Measurements from ENCODE around the gene UTP15. TPM values are rescaled to one million over a fixed set of nuclear protein-coding genes. Genes with fewer than 3 reads are reported as not detected.

Gene UTP15
- total RNA-seq, 1 donor from 2014 or later = 11.3 TPM

DNA sequence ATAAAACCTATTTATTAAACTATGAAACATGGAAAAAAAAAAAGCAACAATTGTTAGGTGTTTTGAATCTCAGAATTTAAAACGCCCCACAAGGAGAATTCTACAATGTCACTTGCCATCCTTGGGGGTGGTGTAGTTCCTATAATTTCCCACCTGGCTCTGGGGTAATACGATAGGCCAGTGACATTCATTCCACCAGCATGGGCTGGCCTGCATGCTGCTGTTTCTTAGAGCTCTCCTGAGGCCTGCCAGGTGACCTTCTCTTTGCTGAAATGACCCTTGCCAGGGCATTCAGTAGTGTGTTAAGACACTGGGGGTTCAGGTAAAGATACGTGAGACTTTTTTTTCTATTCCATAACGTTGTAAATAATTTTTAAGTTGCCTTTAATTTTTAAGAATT is 50.4 kb downstream of the UTP15 start:
- DNase-seq (no peak), ATAC-seq (no peak)
- intact Hi-C loops (cut with micrococcal nuclease) = no loop called here

DNA sequence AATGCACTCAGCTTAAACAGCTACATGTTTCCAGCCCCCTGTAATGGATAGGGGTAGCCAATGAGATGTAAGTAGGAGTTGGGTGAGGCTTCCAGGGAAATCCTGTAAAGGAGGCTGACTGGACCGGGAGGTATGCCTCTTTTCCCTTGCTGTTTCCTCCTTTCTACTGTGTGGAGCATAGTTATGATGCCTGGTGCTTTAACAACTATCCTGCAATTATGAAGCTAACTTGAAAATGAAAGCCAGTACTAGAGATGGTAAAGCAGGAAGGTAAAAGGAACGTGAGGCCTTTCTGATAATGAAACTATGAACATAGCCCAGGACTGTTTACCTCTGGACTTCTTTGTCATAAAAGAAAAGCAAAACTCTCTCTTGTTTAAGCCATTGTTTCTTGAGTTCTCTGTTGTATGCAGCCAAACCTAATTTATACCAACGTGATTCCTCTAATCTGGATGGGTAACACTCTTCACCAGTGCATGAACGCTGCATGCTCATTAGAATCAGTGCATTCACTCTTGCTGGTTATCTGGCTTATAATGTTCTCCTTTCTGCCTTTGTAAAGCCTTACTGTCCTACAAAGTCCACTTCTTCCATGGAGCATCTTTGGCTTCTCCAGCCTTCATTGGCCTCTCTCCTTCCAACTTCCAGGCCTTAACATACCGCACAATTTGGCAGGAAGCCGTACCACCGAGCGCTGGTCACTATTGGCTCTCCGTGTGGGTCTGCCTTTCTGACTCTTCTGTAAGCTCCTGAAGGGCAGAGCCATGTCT is 52.2 kb downstream of the UTP15 start:
- intact Hi-C loops (cut with micrococcal nuclease) = no loop called here
- no peak for ATAC-seq

DNA sequence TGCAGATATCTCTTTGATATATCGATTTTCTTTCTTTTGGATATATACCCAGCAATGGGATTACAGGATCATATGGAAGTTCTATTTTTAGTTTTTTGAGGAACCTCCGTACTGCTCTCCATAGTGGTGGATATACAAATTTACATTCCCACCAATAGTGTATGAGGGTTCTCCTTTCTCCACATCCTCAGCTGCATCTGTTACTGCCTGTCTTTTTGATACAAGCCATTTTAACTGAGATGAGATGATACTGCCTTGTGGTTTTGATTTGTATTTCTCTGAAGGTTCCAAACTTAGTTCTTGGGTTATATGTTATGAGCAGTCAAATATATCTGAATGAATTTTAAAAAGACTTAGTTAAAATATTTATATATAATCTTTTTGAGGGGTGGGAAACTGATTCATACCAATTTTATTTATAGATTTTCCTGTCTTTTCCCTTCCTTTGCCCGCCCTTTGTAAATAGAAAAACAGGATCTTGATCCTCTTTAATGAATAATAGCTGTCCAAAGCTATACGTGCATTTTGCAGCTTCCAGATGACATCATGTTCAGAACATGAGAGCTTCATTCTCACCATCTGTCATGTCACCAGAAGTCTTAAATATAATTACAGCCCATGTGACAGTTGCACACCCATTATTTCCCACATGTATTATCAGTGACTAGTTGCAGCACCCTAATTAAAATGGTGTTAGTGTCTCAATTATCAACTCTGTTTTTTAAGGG is 54.2 kb downstream of the UTP15 start:
- ATAC-seq = no peak
- intact Hi-C loops (cut with micrococcal nuclease) = no loop called here
- DNase-seq = no peak

More for the DNA sequence above, 52.2 kb downstream of the UTP15 start:
- no peak for DNase-seq

DNA sequence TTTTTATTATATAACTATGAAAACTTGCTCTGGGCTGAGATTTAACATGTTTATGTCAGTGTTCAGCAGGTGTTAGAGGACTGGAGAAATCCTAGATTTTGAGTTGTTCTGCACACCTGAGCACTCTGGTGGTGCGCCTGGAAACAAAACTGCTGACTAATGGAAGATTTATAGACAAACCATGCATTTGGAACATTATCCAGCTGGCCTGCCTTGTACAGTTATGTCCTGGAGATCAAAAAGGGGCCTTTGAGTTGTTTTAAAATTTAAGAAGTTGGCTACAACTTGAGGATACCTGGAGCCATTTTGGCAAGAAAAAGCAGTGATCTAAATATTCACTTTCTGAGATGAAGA is 54.8 kb downstream of the UTP15 start:
- no peak for ATAC-seq
- intact Hi-C loops (cut with micrococcal nuclease) = no loop called here
- DNase-seq = no peak

DNA sequence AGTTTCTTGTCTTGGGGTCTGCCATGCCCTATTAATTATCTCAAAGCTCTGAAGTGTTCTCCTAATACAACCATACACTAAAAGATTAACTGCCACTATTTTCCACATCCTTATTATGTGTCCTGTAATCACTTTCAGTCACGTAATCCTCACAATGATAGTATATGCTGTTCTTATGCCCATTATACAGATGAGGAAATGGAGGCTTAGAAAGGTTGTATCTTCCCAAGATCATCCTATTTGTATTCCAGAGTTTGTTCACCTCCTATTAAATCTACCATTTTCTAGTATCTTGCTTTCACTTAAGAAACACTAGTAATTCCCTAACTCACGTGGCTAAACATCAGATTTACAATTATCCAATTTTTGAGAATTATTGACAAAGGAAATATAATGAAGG is 57.5 kb downstream of the UTP15 start:
- ATAC-seq (no peak), DNase-seq (no peak)
- intact Hi-C loops (cut with micrococcal nuclease) = no loop called here

DNA sequence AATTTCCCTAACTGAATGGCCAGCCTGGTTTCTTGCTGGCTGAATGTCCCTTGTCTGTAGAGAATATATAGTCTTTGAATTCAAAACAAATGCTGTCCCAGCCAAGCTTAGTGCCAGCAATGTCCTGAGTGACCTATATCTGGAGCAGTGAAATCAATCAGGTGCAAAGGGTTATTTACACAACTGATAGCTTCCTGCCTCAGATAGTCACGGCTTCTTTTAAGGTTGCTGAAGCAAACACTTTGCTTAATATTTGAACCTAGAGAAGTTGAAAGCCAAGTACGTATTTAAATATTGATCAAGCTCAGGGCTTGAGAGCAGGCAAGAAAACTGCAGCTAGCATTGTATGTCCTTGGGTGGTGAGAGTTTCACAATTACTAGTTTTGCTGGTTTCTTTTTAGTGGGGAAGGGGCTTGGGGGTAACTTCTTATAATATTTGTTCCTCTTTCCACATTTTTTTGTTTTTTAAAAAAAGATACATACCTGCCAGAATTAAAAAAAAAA is 58.4 kb downstream of the UTP15 start:
- intact Hi-C loops (cut with micrococcal nuclease) = no loop called here
- ATAC-seq (no peak), DNase-seq (no peak)

DNA sequence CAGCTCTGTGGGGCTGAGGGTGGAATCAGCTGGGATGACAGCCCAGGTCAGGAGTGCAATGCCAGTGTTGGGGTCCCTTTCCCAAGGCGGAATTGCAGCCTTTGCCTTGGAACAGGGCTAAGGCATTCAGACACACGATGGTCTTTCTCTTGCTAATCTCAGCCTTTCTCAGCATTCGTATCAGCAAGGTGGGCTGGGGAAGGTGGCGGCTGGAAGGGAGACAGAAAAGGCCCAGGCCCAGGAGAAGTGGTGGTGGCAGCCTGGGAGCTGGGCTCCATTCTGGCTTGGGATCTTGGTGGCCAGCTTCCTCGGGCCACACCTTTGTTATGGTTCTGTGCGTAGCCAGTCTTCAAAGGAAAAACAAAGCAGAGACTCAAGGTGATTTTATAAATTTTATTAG is 59.3 kb downstream of the UTP15 start:
- DNase-seq (no peak), ATAC-seq (no peak)
- intact Hi-C loops (cut with micrococcal nuclease) = no loop called here

DNA sequence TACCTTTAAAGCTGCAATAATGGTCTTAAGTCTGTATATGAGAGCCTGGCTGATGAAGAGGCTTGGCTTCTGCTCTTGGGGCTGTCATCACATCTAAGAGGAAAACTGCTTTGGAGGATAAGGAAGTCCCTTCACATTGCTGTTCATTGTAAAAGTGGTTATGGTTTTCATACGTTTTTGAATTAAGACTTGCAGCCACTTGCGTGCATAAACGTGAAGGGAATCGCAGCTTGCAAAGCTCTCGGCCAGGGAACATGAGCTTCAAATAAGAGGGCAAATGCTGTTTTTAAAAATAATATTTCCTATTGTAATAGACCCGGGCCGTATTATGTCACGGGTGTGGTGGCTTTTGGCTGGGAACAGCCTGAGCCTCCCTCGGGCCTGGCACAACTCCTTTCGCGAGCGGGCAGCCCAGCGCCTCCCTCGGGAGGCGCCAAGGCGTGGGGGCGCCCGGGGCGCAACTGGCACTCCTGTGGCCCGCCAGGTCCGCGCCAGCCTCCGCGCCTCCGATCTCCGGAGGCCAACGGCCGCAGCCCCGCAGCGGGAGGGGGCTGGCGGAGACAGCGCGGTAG is 59.9 kb downstream of the UTP15 start:
- DNase-seq (no peak), ATAC-seq (peak; percentile 68)
- intact Hi-C loops (cut with micrococcal nuclease) = no loop called here

DNA sequence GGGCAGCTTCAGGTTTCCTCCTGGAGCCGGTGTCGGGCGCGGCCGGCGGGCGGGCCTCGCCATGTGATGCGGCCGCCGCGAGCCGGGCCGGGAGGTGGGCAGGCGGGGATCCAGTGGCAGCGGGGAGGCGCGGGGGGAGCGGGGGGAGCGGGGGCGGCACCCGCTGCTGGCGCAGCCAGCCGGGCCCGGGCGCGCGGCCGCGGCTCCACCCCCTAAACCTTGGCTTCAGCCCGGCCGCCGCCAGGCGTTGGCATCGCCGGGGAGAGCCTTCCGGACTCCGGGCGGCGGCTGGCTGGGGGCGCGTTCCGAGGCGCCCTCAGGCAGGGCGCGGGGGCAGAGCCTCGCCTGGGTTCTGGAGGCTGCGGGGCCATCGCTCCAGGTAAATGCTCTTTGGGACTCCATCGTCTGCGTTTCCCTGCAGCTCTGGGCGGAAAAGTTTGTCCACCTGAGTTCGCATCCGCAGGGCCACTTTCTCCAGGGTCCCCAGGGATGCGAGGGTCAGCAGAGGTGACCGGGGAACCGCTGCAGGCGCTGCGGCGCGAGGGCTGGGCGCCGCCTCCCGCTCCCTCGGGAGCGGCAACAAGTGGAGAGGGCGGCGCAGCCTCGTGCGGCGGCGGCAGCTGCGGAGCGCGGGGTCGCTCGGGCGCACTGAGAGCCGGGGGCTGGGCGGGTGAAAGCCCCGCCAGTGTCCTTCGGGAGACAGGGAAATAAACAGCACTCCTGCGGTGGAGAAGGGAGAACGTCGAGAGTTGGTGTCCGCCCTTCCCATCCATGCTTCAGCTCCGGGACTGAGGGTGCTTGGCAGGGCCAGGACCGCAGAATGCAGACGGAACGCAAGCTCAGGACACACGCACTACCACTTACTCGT is 60.6 kb downstream of the UTP15 start, which contains the start of gene ARHGEF28:
Gene ARHGEF28, plus strand, starts transcription at position 253 of the 868 bp plus-strand sequence. CDS start 58,656 bp downstream, outside the sequence.
- DNase-seq (peak; percentile 77), ATAC-seq (peak; percentile 97)
- intact Hi-C loops (cut with micrococcal nuclease) = no loop called here

DNA sequence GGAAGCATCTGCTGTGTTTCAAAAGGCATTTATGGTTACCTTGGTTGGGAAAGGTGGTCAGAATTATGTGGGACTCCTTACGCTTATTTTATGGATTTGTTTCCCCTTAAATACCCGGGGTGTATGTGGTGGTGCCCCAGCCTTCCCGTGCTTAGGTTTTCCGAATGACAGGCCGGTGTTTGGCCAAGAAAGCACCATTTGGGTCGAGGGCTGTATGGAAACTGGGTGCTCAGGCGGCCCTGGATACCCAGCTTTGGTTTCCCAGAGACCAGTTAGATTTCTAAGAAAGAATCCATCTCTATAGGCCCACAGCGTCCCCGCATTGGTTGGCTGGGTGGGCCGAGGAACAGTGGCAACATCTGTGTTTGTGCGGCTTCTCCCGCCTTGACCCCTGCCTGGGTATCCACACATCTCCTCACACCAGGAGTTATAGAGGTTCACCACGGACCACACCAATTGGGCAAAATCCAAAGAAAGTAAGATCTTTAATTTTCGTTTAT is 61.3 kb downstream of the UTP15 start:
- no peak for ATAC-seq
- DNase-seq = no peak
- intact Hi-C loops (cut with micrococcal nuclease) = no loop called here

DNA sequence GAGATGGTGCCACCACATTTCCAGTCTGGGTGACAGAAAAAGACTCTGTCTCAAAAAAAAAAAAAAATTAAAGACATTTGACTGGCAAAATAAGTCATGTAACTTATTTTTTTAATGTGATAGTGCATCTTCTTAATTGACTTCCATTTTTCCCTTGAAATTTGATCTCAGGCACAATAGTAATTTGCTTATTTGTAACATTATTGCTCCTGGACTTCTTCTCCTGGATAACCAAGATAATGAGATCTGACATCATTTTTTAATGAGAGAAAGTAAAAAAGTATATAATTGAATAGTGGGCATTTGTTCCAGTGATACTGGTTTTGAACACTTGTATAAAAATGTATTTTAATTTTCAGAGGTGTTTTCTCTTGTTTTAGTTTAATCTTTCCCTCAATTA is 63.9 kb downstream of the UTP15 start:
- intact Hi-C loops (cut with micrococcal nuclease) = no loop called here
- no peak for ATAC-seq

DNA sequence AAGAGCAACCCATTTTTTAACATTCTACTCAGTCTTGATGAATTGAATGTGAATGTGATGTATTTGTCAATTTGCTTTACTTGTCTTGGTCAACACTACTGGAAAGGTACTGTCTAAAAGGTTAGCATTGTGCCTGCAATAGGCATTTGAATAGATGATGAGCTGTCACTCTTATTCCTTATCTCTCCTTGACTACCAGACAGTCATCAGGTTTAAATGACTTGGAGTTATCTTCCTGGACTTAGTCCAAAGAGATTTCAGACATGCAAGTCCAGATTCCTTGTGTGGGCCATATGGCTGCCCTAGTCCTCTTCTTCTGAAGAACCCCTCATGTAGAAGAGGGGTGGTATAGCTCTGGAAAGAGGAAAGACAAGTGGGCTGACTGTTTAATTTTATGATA is 65.2 kb downstream of the UTP15 start:
- no peak for DNase-seq
- intact Hi-C loops (cut with micrococcal nuclease) = no loop called here
- no peak for ATAC-seq

More for the DNA sequence above, 63.9 kb downstream of the UTP15 start:
- DNase-seq = no peak

DNA sequence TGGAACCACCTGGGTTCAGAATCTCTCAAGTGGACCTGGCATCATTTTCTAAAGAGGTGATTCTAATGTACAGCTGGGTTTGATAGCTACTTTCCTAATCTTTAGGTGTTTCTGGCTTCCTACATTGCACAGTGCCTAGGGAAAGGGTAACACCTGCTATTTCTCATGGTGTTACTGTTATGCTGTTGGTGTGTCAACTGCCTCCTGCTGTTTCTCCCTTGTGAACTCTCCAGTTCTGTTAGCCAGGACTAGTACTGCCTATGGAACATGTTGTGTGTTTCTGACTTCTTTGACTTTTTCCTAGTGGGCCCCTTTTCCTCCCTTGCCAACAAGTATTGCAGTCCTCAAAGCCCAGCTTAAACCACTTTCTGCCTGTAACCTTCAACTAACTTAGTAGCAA is 66.0 kb downstream of the UTP15 start:
- ATAC-seq (no peak), DNase-seq (no peak)
- intact Hi-C loops (cut with micrococcal nuclease) = no loop called here

Other genes starting within 250 kb of the UTP15 start
- not detected for gene FOXD1, start 117.0 kb upstream of the UTP15 start, total RNA-seq
- 386 TPM for gene BTF3, start 67.3 kb upstream of the UTP15 start, total RNA-seq
- 14.1 TPM for gene ANKRA2, start 104 bp upstream of the UTP15 start, total RNA-seq
- 3.5 TPM for gene ARHGEF28, start 60.5 kb downstream of the UTP15 start, total RNA-seq

All from left ventricle myocardium superior (tissue), 1 donor.